ENCODE measurements around the gene ADAMTS10.
"Not testable (repeated sequence)": the region's sequence is repeated elsewhere in the genome, so short reads cannot be mapped to it uniquely, and the experiment has no call there.

DNA sequence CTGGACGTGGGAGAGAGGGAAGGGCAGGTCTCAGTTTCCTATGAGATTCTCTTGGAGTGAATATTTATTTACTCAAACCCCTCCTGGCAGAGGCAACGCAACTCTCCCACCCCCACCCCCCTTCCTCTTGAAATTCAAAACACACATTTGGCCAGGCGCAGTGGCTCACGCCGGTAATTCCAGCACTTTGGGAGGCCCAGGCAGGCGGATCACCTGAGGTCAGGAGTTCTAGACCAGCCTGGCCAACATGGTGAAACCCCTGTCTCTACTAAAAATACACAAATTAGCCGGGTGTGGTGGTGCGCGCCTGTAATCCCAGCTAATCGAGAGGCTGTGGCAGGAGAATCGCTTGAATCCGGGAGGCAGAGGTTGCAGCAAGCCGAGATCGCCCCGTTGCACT, 6.8 kb upstream of the ADAMTS10 start:
- TF ChIP-seq, protein P1, sequence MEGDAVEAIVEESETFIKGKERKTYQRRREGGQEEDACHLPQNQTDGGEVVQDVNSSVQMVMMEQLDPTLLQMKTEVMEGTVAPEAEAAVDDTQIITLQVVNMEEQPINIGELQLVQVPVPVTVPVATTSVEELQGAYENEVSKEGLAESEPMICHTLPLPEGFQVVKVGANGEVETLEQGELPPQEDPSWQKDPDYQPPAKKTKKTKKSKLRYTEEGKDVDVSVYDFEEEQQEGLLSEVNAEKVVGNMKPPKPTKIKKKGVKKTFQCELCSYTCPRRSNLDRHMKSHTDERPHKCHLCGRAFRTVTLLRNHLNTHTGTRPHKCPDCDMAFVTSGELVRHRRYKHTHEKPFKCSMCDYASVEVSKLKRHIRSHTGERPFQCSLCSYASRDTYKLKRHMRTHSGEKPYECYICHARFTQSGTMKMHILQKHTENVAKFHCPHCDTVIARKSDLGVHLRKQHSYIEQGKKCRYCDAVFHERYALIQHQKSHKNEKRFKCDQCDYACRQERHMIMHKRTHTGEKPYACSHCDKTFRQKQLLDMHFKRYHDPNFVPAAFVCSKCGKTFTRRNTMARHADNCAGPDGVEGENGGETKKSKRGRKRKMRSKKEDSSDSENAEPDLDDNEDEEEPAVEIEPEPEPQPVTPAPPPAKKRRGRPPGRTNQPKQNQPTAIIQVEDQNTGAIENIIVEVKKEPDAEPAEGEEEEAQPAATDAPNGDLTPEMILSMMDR (IDR thresholded peaks at IDR 0.05 in 2 of 3, conservative IDR thresholded peaks at IDR 0.05 in 1 of 3; ENCODE audit: borderline replicate concordance in 1 of 3, insufficient read depth in 1 of 3, low read depth in 2 of 3, low read length in 2 of 3) = not testable (repeated sequence)
- TF ChIP-seq, protein P2, sequence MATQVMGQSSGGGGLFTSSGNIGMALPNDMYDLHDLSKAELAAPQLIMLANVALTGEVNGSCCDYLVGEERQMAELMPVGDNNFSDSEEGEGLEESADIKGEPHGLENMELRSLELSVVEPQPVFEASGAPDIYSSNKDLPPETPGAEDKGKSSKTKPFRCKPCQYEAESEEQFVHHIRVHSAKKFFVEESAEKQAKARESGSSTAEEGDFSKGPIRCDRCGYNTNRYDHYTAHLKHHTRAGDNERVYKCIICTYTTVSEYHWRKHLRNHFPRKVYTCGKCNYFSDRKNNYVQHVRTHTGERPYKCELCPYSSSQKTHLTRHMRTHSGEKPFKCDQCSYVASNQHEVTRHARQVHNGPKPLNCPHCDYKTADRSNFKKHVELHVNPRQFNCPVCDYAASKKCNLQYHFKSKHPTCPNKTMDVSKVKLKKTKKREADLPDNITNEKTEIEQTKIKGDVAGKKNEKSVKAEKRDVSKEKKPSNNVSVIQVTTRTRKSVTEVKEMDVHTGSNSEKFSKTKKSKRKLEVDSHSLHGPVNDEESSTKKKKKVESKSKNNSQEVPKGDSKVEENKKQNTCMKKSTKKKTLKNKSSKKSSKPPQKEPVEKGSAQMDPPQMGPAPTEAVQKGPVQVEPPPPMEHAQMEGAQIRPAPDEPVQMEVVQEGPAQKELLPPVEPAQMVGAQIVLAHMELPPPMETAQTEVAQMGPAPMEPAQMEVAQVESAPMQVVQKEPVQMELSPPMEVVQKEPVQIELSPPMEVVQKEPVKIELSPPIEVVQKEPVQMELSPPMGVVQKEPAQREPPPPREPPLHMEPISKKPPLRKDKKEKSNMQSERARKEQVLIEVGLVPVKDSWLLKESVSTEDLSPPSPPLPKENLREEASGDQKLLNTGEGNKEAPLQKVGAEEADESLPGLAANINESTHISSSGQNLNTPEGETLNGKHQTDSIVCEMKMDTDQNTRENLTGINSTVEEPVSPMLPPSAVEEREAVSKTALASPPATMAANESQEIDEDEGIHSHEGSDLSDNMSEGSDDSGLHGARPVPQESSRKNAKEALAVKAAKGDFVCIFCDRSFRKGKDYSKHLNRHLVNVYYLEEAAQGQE (IDR thresholded peaks at IDR 0.05; ENCODE audit: low read depth) = not testable (repeated sequence)
- not testable (repeated sequence) for TF ChIP-seq EZH2 (IDR thresholded peaks at IDR 0.05); RAD21 (IDR thresholded peaks at IDR 0.05; ENCODE audit: low read depth); POLR2A (IDR thresholded peaks at IDR 0.05; ENCODE audit: borderline replicate concordance, extremely low read depth, insufficient read depth, insufficient read length); ZNF274 (IDR thresholded peaks at IDR 0.05; ENCODE audit: low read depth, low read length); FOSL1 (IDR thresholded peaks at IDR 0.05; ENCODE audit: low read depth); POLR2AphosphoS5 (IDR thresholded peaks at IDR 0.05; ENCODE audit: low read depth, low read length); EZH2phosphoT487 (IDR thresholded peaks at IDR 0.05; ENCODE audit: borderline replicate concordance)
